NOMO-1 treated with dmso at 0.1 percent for 144 hours (cell line): Measurements from ENCODE around the gene ZNF816.
A peak's percentile ranks its signal among the peaks of the same experiment; 100 is the strongest.
"Not testable (repeated sequence)": the region's sequence is repeated elsewhere in the genome, so short reads cannot be mapped to it uniquely, and the experiment has no call there.

Source experiments
- DNase-seq: peaks from one replicate; lab custom pipeline; 2025; ENCODE audit not compliant: unreplicated experiment; lab: John Stamatoyannopoulos, UW

ZNF816 gene

DNA sequence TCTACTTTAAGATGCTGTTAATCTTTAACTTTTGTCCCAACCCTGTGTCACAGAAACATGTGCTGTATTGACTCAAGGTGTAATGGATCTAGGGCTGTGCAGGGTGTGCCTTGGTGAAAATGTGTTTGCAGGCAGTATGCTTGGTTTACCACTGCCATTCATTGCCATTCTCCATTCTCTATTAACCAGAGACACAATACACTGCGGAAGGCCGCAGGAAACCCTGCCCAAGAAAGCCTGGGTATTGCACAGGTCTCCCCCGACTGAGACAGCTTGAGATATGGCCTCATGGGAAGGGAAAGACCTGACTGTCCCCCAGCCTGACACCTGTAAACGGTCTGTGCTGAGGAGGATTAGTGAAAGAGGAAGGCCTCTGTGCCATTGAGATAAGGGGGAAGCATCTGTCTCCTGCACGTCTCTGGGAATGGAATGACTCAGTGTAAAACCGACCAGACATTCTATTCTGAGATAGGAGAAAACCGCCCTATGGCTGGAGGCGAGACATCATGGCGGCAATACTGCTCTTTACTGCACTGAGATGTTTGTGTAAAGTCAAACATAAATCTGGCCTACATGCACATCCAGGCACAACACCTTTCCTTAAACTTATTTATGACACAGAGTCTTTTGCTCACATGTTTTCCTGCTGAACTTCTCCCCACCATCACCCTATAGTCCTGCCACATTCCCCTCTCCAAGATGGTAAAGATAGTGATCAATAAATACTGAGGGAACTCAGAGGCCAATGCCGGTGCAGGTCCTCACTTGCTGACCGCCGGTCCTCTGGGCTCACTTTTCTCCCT lies 26.3 kb downstream of the ZNF816 start:
- DNase-seq = no peak

DNA sequence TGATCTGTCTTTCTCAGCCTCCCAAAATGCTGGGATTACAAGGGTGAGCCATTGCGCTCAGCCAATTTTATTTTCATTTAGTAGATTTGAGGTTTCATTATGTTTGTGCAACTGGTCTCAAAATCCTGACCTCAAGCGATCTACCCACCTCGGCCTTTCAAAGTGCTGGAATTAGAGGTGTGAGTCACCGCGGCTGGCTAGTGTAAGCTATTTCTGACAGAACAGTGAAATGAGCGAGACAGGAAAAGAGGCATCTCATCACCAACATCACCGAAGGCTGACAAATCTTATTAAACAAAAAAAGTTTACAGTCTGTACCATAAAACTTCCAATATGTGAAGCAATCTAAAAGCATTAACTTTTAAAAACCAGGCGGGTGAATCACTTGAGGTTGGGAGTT lies 27.2 kb downstream of the ZNF816 start:
- peak; percentile 19 for DNase-seq

DNA sequence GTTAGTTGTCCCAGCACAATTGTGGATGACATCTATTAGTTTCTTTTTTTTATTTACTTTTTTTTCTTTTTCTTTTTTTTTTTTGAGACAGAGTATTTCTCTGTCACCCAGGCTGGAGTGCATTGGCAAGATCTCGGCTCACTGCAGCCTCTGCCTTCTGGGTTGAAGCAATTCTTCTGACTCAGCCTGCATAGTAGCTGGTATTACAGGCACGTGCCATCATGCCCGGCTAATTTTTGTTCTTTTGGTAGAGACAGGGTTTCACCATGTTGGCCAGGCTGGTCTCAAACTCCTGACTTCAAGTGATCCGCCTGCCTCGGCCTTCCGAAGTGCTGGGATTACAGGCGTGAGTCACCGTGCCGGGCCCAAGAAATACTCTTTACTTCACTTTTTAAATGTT lies 38.0 kb downstream of the ZNF816 start:
- DNase-seq = not testable (repeated sequence)

- peak; percentile 40 for DNase-seq
Observed at GRCh38 chr19:52923778-52924593, 38.7 kb downstream of the ZNF816 start.

- DNase-seq = peak; percentile 75
Observed at GRCh38 chr19:52922841-52923777, 39.6 kb downstream of the ZNF816 start, which contains the start of gene ZNF888. TSS of gene ZNF888 (minus strand) at chr19:52923428. CDS start at chr19:52917873, 5,555 bp downstream.

DNA sequence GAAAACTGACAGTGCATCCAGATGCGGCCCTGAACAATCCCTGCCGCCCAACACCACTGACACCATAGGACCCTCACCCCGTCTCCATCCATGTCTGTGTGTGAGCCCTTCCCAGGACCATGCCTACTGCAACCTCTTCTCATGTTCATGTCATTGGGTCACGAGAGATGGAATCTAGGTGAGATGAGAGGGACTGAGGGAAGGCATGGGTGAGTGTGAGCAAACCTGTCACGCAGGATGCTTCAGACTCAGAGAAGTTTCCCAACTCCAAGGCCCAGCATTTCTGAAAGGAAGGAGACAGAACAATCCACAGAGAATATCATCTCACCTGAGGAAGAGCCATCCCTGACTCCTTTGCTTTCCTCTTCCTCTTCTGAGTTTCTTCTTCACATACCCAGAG lies 45.1 kb downstream of the ZNF816 start:
- no peak for DNase-seq

DNA sequence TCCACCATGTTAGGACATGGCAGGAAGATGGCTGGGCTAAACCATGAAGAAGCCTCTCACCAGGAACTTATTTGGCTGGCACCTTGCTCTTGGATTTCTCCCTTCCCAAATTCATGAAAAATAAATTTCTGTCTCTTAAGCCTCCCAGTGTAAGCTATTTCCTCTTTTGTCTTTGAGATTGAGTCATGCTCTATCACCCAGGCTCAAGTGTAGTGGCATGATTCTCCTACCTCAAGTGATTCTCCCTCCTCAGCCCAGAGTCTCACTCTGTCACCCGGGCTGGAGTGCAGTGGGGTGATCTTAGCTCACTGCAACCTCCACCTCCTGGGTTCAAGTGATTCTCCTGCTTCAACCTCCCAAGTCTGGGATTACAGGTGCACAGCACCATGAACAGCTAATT lies 52.0 kb downstream of the ZNF816 start:
- no peak for DNase-seq

GRCh38 chr19:52904052-52904780 lies 58.5 kb downstream of the ZNF816 start:
- not testable (repeated sequence) for DNase-seq

GRCh38 chr19:52901842-52902241 lies 60.8 kb downstream of the ZNF816 start:
- no peak for DNase-seq
